Activated naive CD8-positive, alpha-beta T cell treated with anti-CD3 and anti-CD28 coated beads, Interleukin-2, amount 50 U/mL, for 16 hours (primary cell): Measurements from ENCODE around the gene PPP3CA.
"Not testable (repeated sequence)": the region's sequence is repeated elsewhere in the genome, so short reads cannot be mapped to it uniquely, and the experiment has no call there.

Source experiments
- DNase-seq: peaks from one replicate; pipeline ENCODE4 v3.0.0-alpha.2; 2020; ENCODE audit warnings: low read depth, low spot score

The PPP3CA gene

GRCh38 chr4:101217353-101218031 is 129.8 kb downstream of the PPP3CA start:
- DNase-seq, result no peak

- DNase-seq, result no peak
These were observed 136.2 kb downstream of the PPP3CA start for GRCh38 chr4:101211146-101211553.

- no peak for DNase-seq
These were observed 137.0 kb downstream of the PPP3CA start for GRCh38 chr4:101210331-101210730.

- no peak for DNase-seq
These were observed 139.2 kb downstream of the PPP3CA start for GRCh38 chr4:101208171-101208570.

- no peak for DNase-seq
These were observed 141.4 kb downstream of the PPP3CA start for GRCh38 chr4:101205916-101206315.

GRCh38 chr4:101201421-101201820 is 145.9 kb downstream of the PPP3CA start:
- DNase-seq, result no peak

GRCh38 chr4:101200561-101200960 is 146.8 kb downstream of the PPP3CA start:
- DNase-seq, result no peak

GRCh38 chr4:101199507-101200285 is 147.6 kb downstream of the PPP3CA start:
- DNase-seq, result no peak

GRCh38 chr4:101198682-101199339 is 148.5 kb downstream of the PPP3CA start:
- no peak for DNase-seq

- DNase-seq, result no peak
These were observed 150.0 kb downstream of the PPP3CA start for GRCh38 chr4:101197350-101197749.

- no peak for DNase-seq
These were observed 155.1 kb downstream of the PPP3CA start for GRCh38 chr4:101192244-101192643.

GRCh38 chr4:101191302-101192098 is 155.8 kb downstream of the PPP3CA start:
- DNase-seq, result no peak

- no peak for DNase-seq
These were observed 156.6 kb downstream of the PPP3CA start for GRCh38 chr4:101190751-101191150.

GRCh38 chr4:101188906-101189305 is 158.4 kb downstream of the PPP3CA start:
- no peak for DNase-seq

- no peak for DNase-seq
These were observed 159.5 kb downstream of the PPP3CA start for GRCh38 chr4:101187841-101188240.

- no peak for DNase-seq
These were observed 160.7 kb downstream of the PPP3CA start for GRCh38 chr4:101186567-101187184.

GRCh38 chr4:101184668-101185067 is 162.7 kb downstream of the PPP3CA start:
- no peak for DNase-seq

GRCh38 chr4:101183666-101184373 is 163.5 kb downstream of the PPP3CA start:
- DNase-seq, result no peak

- no peak for DNase-seq
These were observed 164.1 kb downstream of the PPP3CA start for GRCh38 chr4:101183221-101183620.

- not testable (repeated sequence) for DNase-seq
These were observed 164.6 kb downstream of the PPP3CA start for GRCh38 chr4:101182688-101183087.

GRCh38 chr4:101178731-101179130 is 168.6 kb downstream of the PPP3CA start:
- no peak for DNase-seq
